Hematopoietic multipotent progenitor cell treated with erythropoietin and hydrocortisone succinate and interleukin-3 and kit ligand, for 15 days (in vitro differentiated cells): Measurements from ENCODE around the gene GIMAP8.
"Not testable (repeated sequence)": the region's sequence is repeated elsewhere in the genome, so short reads cannot be mapped to it uniquely, and the experiment has no call there.

Source experiments
- DNase-seq: peaks from one replicate; pipeline ENCODE4 v3.0.0-alpha.2; 2015; ENCODE audit warnings: low spot score

The GIMAP8 gene

GRCh38 chr7:150464962-150465361 is 14.5 kb downstream of the GIMAP8 start:
- DNase-seq = no peak

DNA sequence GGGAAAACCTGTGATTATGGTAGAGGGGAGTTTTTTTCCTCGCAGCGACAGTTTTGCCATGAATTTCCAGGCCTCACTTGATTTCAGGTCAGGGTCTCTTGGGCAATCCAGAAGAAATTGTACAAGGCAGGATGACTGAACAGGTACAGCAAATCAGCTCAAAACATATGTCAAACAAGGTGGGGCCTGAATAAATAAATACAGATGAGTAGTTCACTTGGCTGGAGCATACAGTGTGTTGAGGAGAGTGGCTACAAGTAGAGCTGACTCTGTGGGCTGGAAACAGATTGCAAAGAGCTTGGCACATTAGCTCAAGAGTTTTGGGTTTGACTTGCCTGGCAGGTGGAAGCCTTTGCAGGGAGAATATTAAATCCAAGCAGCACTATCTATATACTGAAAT is 15.0 kb downstream of the GIMAP8 start:
- DNase-seq = no peak

GRCh38 chr7:150466477-150466876 is 16.0 kb downstream of the GIMAP8 start:
- DNase-seq = no peak

GRCh38 chr7:150468241-150468640 is 17.8 kb downstream of the GIMAP8 start:
- no peak for DNase-seq

DNA sequence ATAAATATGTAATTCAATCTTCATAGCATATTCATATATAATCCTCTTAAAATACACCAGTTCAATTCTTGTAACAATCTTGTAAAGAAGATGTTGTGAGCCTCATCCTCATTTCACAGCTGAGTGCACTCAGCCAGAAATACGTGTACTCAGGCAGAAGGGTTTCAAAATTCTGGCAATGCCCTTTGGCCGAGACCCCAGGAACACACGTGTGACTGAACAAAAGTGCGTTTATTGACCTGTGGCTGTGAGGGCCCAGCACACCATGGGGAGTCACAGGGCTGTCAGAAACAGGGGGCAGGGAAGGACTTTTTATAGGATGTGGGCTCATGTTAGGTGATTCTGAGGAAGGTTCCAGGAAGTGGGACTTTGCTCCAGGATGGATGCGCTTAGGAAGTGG is 21.5 kb downstream of the GIMAP8 start:
- DNase-seq = no peak

DNA sequence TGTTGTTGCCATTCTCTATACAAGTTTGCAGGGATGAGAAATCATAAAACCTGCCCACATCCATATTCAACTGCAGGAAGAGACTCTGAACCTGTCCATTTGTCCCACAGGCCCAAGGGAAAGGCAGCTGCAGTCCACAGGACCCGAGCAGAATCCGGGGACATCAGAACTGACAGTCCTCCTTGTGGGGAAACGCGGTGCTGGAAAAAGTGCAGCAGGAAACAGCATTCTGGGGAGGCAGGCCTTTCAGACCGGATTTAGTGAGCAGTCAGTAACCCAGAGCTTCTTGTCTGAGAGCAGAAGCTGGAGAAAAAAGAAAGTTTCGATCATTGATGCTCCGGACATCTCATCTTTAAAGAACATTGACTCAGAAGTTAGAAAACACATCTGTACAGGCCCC is 23.5 kb downstream of the GIMAP8 start:
- no peak for DNase-seq

- DNase-seq = no peak
These were observed 25.9 kb downstream of the GIMAP8 start for GRCh38 chr7:150476285-150476684.

DNA sequence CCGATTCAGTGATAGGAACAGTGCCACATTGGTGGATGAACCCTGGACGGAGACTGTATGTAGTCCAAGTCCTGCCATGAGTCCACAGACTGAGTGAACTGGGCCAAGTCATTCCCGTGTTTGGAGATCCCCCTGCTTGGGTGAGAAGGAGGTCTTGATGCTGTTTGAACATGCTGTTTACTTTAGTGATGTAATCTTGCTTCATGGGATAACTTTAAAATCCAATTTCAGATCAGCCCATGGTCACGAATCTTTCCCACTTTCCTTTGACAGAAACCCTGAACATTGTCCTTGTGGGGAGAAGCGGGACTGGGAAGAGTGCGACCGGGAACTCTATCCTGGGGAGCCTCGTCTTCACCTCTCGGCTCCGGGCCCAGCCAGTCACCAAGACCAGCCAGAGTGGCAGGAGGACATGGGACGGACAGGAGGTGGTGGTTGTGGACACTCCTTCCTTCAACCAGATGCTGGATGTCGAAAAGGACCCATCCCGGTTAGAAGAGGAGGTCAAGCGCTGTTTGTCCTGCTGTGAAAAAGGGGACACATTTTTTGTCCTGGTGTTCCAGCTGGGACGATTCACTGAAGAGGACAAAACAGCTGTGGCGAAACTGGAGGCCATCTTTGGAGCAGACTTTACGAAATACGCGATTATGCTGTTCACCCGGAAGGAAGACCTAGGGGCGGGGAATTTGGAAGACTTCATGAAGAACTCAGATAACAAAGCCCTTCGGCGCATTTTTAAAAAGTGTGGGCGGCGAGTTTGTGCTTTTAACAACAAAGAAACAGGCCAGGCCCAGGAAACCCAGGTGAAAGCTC is 26.6 kb downstream of the GIMAP8 start:
- no peak for DNase-seq

DNA sequence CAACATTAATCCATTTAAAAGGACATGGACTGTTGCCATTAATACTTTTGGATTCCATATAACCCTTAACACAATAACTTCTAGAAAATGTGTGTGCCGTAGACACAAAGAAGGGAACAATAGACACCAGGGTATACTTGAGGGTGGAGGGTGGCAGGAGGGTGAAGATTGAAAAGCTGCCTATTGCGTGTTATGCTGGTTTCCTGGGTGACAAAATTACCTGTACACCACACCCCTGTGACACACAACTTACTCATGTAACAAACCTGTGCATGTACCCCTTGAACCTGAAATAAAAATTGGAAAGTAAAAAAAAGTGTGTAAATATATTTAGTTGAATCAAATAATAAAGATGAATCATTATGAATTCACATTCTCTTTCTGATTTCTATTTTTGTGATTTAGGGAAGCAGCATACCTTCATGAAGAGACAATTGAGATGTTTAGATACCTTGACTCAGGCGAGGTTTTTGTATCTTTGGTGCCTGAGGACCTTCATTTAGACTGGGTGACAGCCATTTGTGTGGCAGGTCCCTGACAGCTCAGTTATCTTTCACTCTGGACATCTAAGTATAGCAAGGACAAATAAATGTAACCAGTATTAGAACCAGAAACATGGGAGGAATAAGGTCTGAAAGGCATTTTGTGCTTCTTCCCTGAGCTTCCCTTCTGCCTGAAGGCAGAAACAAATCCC is 28.7 kb downstream of the GIMAP8 start:
- DNase-seq = no peak

DNA sequence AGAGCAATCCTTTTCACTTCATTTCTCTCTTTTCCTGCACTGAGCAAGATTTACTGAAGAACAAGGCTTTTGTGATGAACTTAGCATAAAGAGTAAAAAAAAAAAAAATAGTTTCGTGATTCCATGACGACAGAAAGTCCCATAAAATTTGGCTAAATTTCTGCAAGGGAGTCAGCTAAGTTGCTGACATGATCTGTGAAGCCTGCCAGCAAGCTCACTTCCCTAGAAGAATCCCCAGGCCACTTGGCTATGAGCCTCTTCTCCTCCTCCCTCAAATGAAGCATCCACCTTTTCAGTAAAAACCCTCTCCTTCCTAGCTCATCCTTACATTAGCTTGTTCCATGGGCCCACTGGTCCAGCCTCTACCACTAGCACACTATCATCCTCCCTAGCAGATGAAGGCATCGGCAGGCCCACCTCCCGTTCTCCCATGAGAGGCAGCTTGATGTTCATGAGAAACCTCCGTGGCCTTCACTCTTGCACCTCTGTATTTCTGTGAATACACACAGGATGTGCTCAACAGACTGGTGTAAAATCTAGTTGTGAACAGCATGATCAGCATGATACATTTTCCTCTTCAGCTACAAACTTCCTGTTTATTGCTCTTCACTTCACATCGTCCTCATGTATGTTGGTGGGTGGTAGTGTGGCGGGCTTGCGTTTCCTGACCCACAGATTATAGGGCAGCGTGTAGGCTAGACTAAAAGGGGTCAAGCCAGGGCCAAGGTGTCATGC is 30.9 kb downstream of the GIMAP8 start:
- DNase-seq = no peak

GRCh38 chr7:150481922-150482321 is 31.5 kb downstream of the GIMAP8 start:
- DNase-seq = no peak

GRCh38 chr7:150483514-150483913 is 33.1 kb downstream of the GIMAP8 start:
- not testable (repeated sequence) for DNase-seq

- DNase-seq = not testable (repeated sequence)
These were observed 33.6 kb downstream of the GIMAP8 start for GRCh38 chr7:150484071-150484470.

DNA sequence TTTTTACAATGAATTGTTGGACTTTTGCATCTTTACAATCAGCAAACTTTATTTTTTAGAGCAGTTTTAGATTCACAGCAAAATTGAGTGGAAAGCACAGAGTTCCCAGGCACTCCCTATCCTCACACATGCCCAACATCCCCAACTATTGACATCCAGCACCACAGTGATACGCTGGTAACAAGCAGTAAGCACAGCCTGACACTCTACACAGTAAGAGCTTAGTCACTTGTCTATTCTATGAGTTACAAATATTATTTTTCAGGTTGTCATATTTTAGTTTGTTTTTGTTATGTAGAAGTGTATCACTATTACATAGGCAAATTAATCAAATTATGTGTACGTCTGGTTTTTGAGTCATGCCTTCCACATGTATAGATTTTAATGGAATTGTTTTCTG is 37.2 kb downstream of the GIMAP8 start:
- no peak for DNase-seq

- DNase-seq = no peak
These were observed 39.4 kb downstream of the GIMAP8 start for GRCh38 chr7:150489782-150490181.

DNA sequence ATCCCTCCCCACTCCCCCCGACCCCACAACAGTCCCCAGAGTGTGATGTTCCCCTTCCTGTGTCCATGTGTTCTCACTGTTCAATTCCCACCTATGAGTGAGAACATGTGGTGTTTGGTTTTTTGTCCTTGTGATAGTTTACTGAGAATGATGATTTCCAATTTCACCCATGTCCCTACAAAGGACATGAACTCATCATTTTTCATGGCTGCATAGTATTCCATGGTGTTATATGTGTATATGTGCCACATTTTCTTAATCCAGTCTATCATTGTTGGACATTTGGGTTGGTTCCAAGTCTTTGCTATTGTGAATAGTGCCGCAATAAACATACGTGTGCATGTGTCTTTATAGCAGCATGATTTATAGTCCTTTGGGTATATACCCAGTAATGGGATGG is 43.0 kb downstream of the GIMAP8 start:
- DNase-seq = not testable (repeated sequence)

DNA sequence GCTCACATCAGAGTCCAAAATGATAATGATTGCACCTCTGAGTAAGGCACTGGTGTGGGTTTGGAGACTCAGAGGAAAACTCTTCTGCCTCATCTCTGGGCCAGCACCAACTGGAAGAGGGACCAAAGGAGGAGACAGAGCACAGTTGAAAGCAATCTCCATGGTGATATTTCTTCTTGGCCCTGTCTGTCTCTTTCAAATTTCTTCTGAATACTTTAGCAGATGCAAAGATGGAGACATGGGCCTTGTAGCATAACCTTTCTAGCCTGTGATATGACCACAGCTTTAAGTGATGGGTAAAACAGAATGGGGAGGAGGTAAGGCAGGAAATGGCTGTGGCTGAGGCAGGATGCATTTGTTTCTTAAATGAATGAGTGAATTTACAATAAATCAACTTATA is 52.1 kb downstream of the GIMAP8 start:
- no peak for DNase-seq

- DNase-seq = no peak
These were observed 52.7 kb downstream of the GIMAP8 start for GRCh38 chr7:150503155-150503554.

DNA sequence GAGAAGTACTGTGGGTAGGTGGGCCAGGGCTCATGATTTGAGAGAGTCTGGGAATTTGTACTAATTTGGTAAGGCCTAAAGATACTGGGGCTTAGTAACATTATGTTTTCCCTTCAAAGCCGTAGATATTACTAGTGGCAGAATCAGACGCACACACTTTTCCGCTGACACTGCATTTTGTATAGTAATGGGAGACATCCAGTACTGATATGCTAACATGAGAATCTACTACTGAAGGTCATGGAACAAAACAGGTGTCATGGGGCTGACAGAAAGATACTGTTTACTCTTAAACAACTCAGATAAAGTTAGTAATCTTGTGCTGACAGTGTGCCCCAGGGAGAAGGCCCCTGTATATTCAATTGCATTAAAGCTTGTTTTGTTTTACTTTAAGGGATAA is 53.2 kb downstream of the GIMAP8 start:
- DNase-seq = no peak

GRCh38 chr7:150507947-150508602 is 57.6 kb downstream of the GIMAP8 start:
- DNase-seq = no peak

GRCh38 chr7:150511048-150511447 is 60.6 kb downstream of the GIMAP8 start:
- DNase-seq = no peak

GRCh38 chr7:150513758-150514157 is 63.3 kb downstream of the GIMAP8 start:
- no peak for DNase-seq
